K562 (cell line): Measurements from ENCODE around the gene DIPK1A. TPM values are rescaled to one million over a fixed set of nuclear protein-coding genes. Genes with fewer than 3 reads are reported as not detected.

Source experiments
- ARID1B ChIP-seq: fragments of 450-650 bp; IDR thresholded peaks from 2 replicates; pipeline ENCODE4 v1.6.1; 2016; ENCODE audit warnings: antibody characterized with exemption, mild to moderate bottlenecking, inconsistent platforms
- ARID2 ChIP-seq: fragments of 450-650 bp; IDR thresholded peaks from 2 replicates; pipeline ENCODE4 v1.6.1; 2017; ENCODE audit warnings: antibody characterized with exemption, mild to moderate bottlenecking
- BCLAF1 ChIP-seq, 2 experiments: fragments of 450-650 bp in 1 of 2; IDR thresholded peaks; 2 replicates each; pipeline ENCODE4 v1.6.1; 2011 to 2017; ENCODE audit warnings: low read depth in 2 of 2, antibody characterized with exemption in 1 of 2, borderline replicate concordance in 1 of 2, low read length in 1 of 2, mild to moderate bottlenecking in 1 of 2, mixed read lengths in 1 of 2; ENCODE audit not compliant: control insufficient read depth in 1 of 2
- CHD2 ChIP-seq: IDR thresholded peaks from 2 replicates; pipeline ENCODE4 v1.6.1; 2011; ENCODE audit warnings: low read depth, low read length
- DPF2 ChIP-seq: fragments of 450-650 bp; IDR thresholded peaks from 2 replicates; pipeline ENCODE4 v1.6.1; 2016
- E2F3 ChIP-seq: fragments of 250-450 bp; sonication (Bioruptor Pico); IDR thresholded peaks from 2 replicates; pipeline ENCODE4 v1.4.0; 2020; ENCODE audit warnings: mild to moderate bottlenecking
- MLLT1 ChIP-seq, 2 experiments: fragments of 450-650 bp; IDR thresholded peaks; 2 replicates each; pipeline ENCODE4 v1.6.1; 2016
- NEUROD1 ChIP-seq: fragments of 150-350 bp; IDR thresholded peaks from 2 replicates; pipeline ENCODE4 v1.6.1; 2014; ENCODE audit warnings: borderline replicate concordance, low read length, low read depth; ENCODE audit not compliant: partially characterized antibody
- NFIX ChIP-seq: fragments of 250-450 bp; sonication (Bioruptor Pico); IDR thresholded peaks from 2 replicates; pipeline ENCODE4 v1.4.0; 2020; ENCODE audit warnings: low read depth, mild to moderate bottlenecking, moderate library complexity
- OTX1 ChIP-seq: fragments of 450-650 bp; formaldehyde crosslinking; IDR thresholded peaks from 2 replicates; pipeline ENCODE4 v1.4.0; 2022; ENCODE audit warnings: mild to moderate bottlenecking
- POLR2AphosphoS5 ChIP-seq: IDR thresholded peaks from 2 replicates; pipeline ENCODE4 v1.6.1; 2011; ENCODE audit warnings: mild to moderate bottlenecking, low read depth, low read length, moderate library complexity; ENCODE audit not compliant: control insufficient read depth, insufficient read depth
- POLR3A ChIP-seq: IDR thresholded peaks from 2 replicates; pipeline ENCODE4 v1.6.1; 2011; ENCODE audit warnings: borderline replicate concordance, mild to moderate bottlenecking, moderate library complexity; ENCODE audit not compliant: insufficient read length, insufficient read depth; ENCODE audit errors: extremely low read depth
- STAT6 ChIP-seq: sonication (generic); formaldehyde crosslinking; IDR thresholded peaks from 2 replicates; pipeline ENCODE4 v1.8.1; 2023; ENCODE audit warnings: mild to moderate bottlenecking, missing genetic modification reagents
- TFAM ChIP-seq: fragments of 250-450 bp; sonication (Bioruptor Pico); conservative IDR thresholded peaks from 2 replicates; pipeline ENCODE4 v1.5.0; 2021; ENCODE audit warnings: mild to moderate bottlenecking, moderate library complexity
- U2AF2 ChIP-seq: fragments of 200-400 bp; formaldehyde crosslinking; optimal IDR thresholded peaks from 2 replicates; pipeline ENCODE3; 2017; ENCODE audit warnings: low read depth, mild to moderate bottlenecking, low read length
- ZBTB12 ChIP-seq: fragments of 250-450 bp; sonication (Bioruptor Pico); IDR thresholded peaks from 2 replicates; pipeline ENCODE4 v1.4.0; 2020
- ZNF263 ChIP-seq: sonication (generic); formaldehyde crosslinking; IDR thresholded peaks from 2 replicates; pipeline ENCODE4 v1.8.0; 2022; ENCODE audit warnings: mild to moderate bottlenecking, missing genetic modification reagents, borderline replicate concordance
- polyA plus RNA-seq, 8 experiments: library from polyadenylated mRNA; depleted of rRNA in 4 of 8; stranded (reverse) in 5 of 8; unstranded in 3 of 8; fragments of >200 nt; fragmentation: Nextera tagmentation in 2 of 8; fragmentation: Illumina TruSeq in 1 of 8; extraction: Ambion mirVana in 2 of 8; extraction: Trizol in 1 of 8; gene quantifications; 2 replicates each; pipeline versions ENCODE4 v1.2.1 to v1.2.3, GENCODE V29; 2011 to 2014; ENCODE audit warnings: inconsistent platforms in 1 of 8, missing spikeins in 1 of 8
- total RNA-seq, 7 experiments: library from RNA; depleted of rRNA in 6 of 7; stranded (reverse); fragments of >200 nt in 6 of 7; fragmentation: Illumina TruSeq in 2 of 7; extraction: Trizol in 2 of 7; gene quantifications; 2 replicates each; pipeline versions ENCODE4 v1.2.1 to v1.2.3, GENCODE V29; 2011 to 2021; ENCODE audit warnings: low replicate concordance in 1 of 7
- TF ChIP-seq, protein P1 (sequence below), 2 experiments: fragments of 450-650 bp; conservative IDR thresholded peaks; 2 replicates each; pipeline ENCODE4 v1.6.1; 2017; ENCODE audit warnings: mild to moderate bottlenecking in 2 of 2, moderate library complexity in 2 of 2

Gene DIPK1A
- total and polyA plus RNA-seq, 9 of the 15 experiments (the other 6 are each of a cell fraction or from before 2014, with no cell fraction given) = 0.54 to 2.5 (median 1.3) TPM

- TF ChIP-seq POLR3A = no peak
- TF ChIP-seq NEUROD1 = no peak
- no peak for TF ChIP-seq STAT6 (CRISPR knock-in tag)
- TF ChIP-seq ARID1B = peak; percentile 71
- TF ChIP-seq BCLAF1 (IDR thresholded peaks at IDR 0.05; ENCODE audit: borderline replicate concordance in 1 of 2, control insufficient read depth in 1 of 2, low read depth in 2 of 2, low read length in 1 of 2) = no peak
- no peak for TF ChIP-seq E2F3 (CRISPR knock-in tag)
- peak; percentile 31; the same call in 1 of the 2 replicates for TF ChIP-seq OTX1 (CRISPR knock-in tag)
- no peak for TF ChIP-seq NFIX (CRISPR knock-in tag)
- TF ChIP-seq ZNF263 (CRISPR knock-in tag) = no peak
- TF ChIP-seq CHD2 = no peak
- TF ChIP-seq ARID2 = 0 out of 2 replicates have a peak, but pooled peaks have one; percentile 13
- no peak for TF ChIP-seq POLR2AphosphoS5
- no peak for TF ChIP-seq TFAM (CRISPR knock-in tag)
- no peak for TF ChIP-seq ZBTB12 (CRISPR knock-in tag)
- no peak for TF ChIP-seq U2AF2
- TF ChIP-seq MLLT1 (IDR thresholded peaks at IDR 0.05) = peak; percentile 54 to 76; a peak in 2 of 4 replicates
- TF ChIP-seq, protein P1, sequence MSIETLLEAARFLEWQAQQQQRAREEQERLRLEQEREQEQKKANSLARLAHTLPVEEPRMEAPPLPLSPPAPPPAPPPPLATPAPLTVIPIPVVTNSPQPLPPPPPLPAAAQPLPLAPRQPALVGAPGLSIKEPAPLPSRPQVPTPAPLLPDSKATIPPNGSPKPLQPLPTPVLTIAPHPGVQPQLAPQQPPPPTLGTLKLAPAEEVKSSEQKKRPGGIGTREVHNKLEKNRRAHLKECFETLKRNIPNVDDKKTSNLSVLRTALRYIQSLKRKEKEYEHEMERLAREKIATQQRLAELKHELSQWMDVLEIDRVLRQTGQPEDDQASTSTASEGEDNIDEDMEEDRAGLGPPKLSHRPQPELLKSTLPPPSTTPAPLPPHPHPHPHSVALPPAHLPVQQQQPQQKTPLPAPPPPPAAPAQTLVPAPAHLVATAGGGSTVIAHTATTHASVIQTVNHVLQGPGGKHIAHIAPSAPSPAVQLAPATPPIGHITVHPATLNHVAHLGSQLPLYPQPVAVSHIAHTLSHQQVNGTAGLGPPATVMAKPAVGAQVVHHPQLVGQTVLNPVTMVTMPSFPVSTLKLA (conservative IDR thresholded peaks at IDR 0.05) = 0 out of 4 replicates have a peak, but pooled peaks of 1 of the 2 experiments have one; percentile 32
- peak; percentile 87 for TF ChIP-seq DPF2
Observed at GRCh38 chr1:92792340-92792782, 168.9 kb downstream of the DIPK1A start (continued).
